Germinal center (tissue), 1 donor: ENCODE measurements around the gene TMEM132C.

Experiments
- DNase-seq: peaks from one replicate; pipeline ENCODE4 v3.0.0; 2012; ENCODE audit warnings: mixed read lengths, low spot score

TMEM132C gene

DNA sequence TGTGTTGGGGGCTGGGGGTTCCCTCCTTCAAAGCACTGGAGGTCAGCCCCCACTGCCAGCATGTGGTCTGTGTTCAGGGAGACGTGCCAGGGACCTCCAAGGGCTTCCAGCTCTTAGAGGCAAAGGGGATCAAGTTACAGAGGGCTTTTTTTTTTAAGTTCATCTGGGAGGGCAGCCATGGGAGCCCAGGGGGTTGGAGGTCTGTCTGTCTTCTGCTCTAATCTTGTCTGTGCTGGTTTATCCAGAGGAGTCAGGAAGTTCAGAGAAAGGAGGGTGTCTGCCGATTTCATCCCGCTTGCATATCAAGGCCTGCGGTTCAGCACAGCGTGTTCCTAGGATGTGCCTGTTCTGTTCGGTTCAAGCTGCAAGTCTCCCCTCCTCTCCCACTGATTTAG, 72.2 kb downstream of the TMEM132C start:
- no peak for DNase-seq

DNA sequence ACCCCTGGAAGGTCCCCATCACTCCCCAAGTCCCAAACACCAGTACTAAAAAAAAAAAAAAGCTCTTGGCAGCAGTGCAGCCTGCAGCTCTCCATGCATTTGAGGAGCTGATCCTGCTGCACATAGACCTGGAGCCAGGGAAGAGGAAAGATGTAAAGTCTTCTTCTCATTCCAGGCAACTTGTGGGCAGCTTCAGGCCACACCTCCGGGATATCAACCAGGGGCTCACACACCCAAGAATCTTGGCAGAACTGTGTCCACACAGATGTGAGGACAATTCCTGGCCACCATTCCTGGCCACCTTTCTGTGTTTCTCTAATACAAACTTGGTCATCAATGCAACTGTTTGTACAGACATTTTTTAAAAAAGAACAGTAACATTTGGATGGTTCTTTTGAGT, 72.7 kb downstream of the TMEM132C start:
- no peak for DNase-seq

DNA sequence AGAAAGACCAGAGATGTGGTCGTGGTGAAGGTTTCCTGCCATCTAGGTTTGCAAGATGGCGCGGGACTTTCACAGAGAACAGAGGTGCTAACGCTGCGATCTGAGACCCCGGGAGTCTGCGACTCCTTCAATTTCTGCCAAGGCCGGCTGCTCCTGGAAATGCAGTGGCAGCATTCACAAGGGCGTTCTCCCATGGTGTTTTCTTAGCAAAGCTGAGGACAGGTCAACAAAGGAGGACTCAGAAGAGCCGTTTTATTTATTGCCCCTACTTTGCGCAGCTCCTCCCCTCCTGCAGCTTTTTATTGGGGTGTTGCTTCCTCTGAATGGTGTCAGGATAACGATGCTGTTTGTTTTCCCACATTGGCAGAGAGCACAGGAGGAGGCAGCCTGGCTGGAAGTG, 86.3 kb downstream of the TMEM132C start:
- DNase-seq, result no peak

DNA sequence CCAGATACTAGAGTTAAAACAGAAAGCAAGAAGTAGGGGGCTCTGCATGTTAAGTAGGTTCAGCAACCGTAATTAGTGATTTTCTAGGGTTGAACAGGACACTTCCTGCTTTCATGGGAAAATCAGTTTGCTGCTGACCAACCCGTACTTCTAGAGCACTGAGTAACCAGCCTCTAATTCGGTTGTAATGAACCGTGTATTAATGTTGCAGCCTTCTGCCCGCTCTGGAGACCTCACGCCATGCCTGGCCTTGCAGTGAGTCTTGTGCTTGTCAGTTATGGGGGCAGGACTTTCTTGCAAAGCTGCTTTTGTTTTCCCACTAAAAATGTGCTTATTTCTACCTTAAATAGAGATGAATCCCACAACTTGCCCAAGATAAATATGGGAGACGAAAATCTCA, 89.6 kb downstream of the TMEM132C start:
- DNase-seq, result no peak

DNA sequence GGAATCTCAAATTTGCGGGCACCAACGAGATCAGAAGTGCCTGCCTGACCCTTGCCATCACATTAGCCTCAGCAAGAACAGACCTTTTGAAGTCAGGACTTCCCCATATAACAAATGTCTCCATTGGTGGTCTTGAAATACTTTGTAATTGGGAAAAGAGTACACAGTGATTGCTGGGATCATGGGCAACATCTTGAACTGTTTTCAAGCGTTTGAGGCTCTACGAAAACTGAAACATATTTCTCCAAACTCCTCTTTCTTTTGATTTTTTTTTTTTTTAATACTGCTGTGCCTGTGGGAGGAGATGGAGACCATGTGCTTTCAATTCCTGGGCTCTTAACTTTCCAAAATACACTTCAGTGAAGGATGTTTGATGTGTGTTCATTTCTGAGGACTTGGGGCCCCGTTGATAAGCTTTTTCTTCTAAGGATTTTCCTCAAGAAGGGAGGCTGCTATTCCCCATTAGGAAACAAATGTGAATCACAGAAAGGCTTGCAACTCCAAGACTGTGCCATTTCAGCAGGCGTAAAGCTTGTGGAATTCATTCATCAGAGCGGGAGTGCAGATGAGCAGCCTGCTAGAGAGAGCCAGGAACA, 94.5 kb downstream of the TMEM132C start:
- no peak for DNase-seq

DNA sequence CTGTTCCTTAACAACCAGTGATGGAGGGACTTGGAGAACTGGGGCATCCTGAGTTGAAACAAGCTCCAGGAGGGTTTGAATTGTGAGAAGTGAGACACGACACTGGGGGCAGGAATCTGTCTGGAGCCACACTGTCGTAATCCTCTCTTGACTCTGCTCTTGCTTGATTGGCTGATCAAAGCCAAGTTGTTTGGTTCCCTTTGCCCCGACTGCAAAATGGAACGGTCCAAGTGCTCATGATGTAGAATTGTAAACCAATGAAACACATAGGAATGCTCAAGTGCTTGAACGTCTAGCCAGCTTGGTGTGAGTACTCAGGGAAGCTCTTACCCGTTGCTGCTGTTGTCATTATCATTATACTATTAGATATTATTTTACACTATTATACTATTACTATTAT, 98.1 kb downstream of the TMEM132C start:
- DNase-seq, result no peak

DNA sequence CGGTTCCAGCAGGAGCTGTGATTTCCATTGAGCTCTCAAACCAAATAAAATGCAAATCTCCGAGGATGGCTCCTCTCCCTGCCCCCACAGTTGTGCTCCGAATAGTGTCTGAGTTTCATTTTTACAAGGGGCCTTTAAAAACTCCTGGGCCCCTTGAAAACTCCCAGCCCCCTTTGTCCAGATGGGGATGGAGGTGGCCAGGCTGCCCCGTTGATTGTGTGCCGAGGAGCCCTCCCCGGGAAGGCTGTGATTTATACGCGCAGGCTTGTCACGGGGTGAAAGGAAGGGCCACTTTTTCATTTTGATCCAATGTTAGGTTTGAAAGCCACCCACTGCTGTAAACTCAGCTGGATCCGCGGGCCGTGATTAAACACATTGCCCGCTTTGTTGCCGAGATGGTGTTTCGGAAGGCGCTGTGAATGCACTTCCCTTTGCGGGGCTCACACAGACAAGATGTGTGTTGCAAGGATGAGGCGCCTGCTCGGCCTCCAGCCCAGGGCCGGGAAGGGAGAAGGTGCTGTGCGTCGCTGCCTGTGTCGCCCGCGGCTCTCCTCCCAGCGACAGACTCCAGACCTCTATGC, 98.8 kb downstream of the TMEM132C start:
- no peak for DNase-seq

DNA sequence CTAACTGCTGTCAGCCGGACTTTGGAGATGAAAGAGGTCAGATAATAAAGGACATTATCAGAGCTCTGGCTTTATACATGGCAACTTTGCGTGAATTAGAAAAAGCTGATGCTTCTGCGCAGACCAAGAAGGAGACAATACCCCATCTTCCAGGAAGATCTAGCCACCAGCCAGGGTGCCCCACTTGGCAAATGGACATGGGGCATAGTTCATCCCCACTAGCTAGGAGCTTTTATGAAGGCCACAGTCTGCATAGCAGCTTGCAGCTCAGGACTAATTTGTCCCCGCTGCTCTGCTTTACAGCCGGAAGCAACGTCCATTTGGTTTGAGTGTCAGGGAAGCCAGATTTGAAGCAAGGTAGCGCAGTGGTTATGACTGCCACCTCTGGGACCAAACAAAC, 101.0 kb downstream of the TMEM132C start:
- DNase-seq, result no peak

DNA sequence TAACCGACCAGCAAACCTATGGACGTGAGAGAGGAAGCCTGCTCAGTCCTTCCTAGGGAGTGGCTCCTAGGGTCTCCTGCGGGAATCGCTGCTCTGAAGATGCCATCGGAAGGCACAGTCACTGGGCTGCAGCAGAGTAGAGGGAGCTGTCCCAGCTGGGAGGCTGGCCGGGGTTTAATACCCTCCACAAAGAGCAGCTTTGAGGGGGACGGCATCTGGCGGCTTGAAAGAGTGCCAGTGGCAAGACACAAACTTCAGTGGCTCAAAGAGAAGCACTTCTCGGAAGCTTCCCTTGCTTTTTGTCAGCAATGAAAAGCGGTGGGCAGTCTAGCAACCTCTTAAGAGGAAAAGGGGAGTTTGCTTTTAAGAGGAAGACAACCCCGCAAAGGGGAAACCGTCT, 114.6 kb downstream of the TMEM132C start:
- DNase-seq, result no peak

DNA sequence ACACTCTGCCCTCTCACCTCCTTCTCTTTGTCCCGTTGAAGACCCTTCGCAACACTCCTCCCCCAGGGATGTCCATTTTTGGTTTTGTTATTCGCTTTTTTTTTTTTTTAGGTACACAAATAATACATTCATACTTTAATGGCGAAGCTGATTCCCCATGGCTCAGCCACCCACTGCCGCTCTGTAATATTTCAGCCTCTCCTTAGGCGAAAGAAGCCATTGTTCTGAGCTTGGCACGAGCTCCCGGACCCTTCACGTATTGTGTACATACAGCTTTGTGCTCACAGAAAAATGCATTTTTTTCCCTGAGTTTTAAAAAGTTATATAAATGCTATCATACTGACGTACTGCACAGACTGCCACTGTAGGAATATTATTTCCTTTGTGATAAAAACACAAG, 115.0 kb downstream of the TMEM132C start:
- no peak for DNase-seq

DNA sequence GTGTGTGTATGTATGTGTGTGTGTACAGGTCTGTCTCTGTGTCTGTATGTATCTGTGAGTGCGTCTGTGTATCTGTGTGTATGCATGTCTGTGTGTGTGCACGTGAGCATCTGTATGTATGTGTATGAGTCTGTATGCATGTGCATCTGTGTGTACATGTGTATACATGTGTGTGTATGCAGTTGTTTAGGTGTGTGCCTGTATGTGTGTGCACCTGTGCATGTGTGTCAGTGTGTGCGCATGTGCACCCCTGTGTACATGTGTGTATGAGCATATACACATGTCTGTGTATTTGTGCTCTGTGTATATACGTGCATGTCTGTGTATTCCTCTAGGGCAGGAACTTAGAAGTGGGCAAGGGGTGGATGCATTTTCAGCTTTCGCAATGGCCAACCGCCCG, 116.0 kb downstream of the TMEM132C start:
- no peak for DNase-seq

DNA sequence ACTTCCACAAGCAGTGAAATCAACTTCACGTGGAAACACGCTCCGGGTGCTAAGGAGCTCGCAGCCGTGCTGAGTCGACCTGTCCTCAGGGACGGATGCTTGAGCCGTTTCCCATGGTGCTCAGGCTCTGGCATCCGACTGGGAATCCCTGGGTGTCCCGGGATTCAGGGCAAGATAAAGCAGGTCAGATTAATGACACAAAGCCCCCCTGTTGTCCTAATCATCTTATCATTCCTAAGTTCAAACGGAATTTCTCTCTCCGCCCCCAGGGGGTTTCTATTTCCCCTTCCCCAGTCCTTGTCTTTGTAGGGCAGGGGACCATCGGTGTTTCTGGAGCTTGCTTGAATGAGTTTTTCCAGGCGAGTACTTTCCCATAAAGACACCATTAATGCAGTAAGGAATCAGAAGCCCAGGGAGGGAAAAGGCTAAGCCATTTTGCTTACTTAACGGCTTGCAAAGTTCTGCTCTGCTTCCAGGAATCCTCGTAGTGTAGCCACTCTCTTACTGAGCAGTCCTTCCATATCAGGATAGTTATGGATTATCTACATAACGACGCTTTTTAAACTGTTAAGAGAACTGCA, 116.5 kb downstream of the TMEM132C start:
- DNase-seq, result no peak

DNA sequence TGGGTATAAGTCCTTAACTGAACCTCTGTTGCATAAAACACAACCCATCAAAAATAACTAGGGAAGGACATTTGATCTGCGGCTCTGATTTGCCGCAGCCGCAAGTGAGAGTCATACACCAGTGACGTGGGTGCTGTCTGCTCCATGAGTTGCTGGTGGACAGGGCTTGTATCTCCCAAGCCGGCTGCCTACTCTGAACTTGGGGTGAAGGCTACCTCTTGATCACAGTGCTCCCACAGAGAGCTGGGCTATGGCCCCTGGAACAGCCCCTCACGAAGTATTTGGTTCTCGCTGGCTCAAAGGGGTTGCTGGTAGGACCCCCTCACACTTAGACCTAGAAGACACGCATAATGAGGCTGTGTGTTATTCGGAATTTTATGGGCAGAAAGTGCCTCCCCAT, 118.8 kb downstream of the TMEM132C start:
- no peak for DNase-seq

DNA sequence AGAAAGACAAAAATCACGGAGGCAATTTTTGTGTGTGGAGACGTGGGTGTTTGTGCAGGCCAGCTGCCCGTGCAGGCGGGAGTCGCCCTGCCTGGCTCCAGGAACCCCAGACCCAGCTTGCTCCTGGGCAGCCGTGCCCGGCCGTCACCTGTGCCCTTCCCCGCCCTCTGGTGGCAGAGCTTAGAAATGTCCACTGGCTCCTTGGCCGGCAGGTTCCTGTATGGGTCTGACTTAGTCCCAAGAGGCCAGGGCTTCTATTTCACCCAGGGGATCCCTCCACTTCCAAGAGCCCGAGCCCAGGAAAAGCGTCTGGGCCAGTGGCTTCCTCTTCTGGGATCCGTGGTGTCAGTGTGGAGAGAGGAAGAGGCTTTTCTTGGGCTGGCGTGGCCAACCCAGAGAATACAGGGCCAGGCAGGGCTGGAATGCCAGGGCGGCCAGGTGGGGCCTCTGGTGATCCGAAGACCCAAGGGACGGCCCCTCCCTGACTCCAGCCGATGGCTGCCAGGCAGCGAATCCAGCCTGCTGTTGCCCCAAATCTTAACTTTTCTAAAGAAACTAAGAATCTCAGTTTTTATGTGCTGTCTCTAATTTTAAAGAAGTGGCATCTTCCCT, 120.9 kb downstream of the TMEM132C start:
- DNase-seq, result peak; percentile 26

DNA sequence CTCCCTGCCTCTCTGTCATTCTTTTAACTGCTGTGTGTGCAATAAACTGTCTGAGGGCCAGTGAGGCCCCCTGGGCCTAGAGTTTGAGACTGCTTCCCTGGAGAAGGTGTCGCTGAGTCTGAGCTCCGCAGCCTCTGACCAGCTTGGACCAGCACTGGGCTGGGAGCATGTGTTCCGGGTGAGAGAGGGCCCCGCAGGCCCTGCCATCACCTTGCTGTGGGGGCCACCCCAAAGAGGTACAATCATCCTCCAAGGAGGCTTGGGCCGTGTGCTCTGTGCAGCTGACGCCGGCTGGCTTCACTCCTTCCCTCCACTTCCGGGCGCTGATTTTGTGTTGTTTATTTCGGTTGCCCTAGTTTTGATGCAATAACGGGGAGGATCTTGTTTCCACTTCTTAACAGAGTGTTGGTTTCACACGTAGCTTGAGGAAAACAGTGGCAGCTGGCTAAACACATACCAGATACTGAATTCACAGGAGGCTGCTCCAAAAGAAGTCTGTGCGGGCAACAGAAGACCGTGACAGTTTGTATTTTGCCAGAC, 121.6 kb downstream of the TMEM132C start:
- no peak for DNase-seq

DNA sequence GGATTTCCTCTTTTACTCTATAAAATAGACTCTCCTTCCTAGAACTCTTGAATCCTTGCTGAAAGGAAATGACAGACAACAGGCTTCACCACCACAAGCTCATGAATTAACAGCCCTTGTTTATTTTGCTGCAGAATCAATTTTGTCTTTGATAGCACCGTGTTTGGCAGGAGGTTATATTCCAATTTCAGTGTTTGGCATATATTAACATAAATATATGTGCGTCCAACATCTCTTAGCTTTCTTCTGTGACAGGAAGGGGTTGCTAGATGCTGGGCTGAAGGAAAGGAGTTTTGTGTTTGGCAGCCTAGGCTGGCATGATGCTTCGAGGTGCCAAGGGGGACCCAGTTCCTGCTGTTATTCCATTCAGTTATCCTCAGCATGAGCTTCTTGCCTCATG, 126.4 kb downstream of the TMEM132C start:
- DNase-seq, result no peak

DNA sequence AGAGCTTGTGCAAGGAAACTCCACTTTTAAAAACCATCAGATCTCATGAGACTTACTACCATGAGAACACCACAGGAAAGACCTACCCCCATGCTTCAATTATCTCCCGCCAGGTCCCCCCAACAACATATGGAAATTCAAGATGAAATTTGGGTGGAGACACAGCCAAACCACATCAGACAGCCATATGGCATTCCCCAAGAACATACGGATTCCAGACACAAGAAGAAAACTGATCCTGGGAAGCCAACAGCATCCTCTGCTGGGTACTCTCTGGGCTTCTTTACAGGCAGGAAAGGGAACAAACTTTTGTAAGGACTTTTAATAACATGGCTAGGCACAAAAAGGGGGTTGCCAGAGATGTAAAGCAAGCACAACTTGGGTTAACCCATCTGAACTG, 127.2 kb downstream of the TMEM132C start:
- DNase-seq, result no peak

DNA sequence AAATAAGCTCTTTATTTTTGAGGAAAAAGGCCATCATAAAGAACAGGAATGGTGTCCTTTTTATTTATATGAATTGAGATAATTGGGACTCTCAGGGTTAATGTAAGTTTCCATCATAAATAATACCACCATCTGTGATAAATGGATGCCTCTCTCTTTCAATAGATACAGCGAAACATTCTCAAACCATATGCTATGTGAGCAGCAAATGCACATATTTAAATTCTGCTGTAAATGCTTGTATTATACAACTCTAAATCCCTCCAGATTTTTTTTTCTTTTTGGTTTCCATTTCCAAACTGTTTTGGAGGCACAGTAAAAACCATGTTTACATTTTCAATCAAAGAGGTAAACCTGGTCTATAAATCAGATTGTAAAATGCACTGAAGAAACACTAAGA, 132.3 kb downstream of the TMEM132C start:
- DNase-seq, result no peak

DNA sequence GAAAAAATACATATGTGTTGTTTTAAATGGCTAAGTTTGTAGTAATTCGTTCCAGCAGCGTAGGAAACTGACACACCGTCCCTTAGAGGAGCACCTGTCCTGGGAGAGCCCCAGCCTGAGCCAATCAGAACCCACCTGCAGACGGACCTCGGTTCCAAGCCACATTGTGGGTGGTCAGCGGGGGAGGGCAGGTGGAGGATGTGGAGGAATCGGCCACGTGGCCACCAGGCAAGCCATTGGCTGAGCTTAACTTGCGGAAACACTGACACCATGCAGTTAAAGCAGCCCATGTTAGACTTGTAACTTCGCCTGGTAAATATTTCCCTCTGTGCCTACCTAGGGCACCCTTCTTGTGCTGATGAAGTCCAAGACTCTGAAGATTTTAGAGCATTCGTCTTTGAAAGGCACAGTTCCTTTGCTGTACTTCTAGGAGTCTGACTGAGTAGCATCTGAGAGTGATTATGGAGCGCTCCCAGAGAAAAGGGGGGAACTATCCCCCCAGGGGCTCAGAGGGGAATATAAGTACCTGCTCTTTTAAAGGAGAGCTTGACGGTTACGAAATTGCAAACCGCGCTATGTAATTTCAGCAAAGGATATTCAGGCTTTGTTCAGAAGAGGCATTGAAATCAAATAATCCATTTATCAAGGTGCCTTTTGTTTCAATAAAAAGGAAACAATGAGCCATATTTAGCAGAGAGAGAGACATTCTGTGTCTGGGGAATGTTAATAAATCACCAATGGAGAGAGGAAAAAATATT, 135.7 kb downstream of the TMEM132C start:
- DNase-seq, result no peak

DNA sequence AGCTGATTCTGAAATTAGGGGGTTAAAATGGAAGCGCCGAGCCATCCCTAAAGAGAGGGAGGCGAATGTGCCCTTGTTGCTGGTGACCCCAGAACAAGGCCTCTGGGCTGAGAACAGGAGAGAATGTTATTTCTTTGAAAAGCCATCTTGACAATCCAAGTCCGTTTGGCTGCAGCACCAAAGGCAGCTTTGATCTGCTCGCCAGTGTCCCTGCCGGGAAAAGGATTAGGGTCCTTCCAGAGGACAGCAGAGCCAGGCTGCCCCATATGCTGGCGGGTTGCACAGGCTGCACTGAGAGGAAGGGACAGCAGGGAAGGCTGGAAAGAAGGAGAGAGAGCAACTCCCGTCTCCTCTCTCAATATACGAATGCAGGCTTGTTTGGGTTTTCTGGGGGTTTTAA, 141.7 kb downstream of the TMEM132C start:
- no peak for DNase-seq

DNA sequence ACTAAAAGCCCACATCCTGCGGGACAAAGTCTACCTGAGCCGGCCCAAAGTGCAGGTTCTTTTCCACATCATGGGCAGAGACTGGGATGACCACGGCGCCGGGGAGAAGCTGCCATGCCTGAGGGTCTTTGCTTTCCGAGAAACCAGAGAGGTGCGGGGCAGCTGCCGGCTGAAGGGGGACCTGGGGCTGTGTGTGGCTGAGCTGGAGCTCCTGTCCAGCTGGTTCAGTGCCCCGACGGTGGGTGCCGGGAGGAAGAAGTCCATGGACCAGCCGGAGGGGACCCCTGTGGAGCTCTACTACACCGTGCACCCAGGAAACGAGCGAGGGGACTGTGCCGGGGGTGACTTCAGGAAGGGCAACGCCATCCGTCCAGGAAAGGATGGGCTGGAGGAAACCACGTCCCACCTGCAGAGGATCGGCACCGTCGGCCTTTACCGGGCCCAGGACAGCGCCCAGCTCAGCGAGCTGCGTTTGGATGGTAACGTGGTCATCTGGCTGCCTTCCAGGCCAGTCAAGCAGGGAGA, 148.1 kb downstream of the TMEM132C start:
- no peak for DNase-seq

DNA sequence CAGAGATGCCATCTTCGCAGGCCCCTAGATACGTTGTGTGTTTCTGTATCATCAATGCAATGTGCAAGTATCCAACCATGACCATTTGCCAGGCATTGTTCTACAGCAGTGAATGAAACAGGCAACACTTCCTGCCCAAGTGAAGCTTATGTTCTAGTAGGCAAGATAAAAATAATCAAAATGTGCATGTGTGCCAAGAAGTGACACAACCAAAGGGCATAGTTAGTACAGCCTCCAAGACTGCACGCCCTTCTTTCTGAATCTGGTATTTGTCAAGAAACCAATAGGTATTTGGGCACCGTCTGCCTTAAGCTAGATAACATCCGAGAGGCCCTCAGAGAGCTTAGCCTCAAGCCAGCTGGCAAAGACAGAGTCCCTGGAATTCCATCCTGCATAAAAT, 152.0 kb downstream of the TMEM132C start:
- DNase-seq, result no peak
